ENCODE data around the gene GTF2A2. TPM values are rescaled to one million over a fixed set of nuclear protein-coding genes. Genes with fewer than 3 reads are reported as not detected.

The GTF2A2 gene
- total RNA-seq, 1 donor: 19.2 TPM

GRCh38 chr15:59680870-59681269, 23.6 kb upstream of the GTF2A2 start:
- Histone ChIP-seq H3K27ac (ENCODE audit: low read depth, low read length) (no peak overlapping the region), H3K79me2 (ENCODE audit: insufficient read depth, low read length) (peaks cover 65% of the 10 kb centered on the region), H3K36me3 (ENCODE audit: insufficient read depth, low read length) (peaks cover 62% of the 10 kb centered on the region), H3K27me3 (ENCODE audit: insufficient read depth, low read length) (no peaks in the 10 kb centered on the region), H3K4me2 (ENCODE audit: insufficient read depth, low read length) (no peak overlapping the region), H3K4me1 (ENCODE audit: insufficient read depth, low read length) (peaks cover 10% of the 10 kb centered on the region), H3K4me3 (ENCODE audit: insufficient read depth, low read length) (no peak overlapping the region), H2AFZ (ENCODE audit: low read length) (no peak overlapping the region), H4K20me1 (ENCODE audit: insufficient read depth, low read length) (peaks cover 39% of the 10 kb centered on the region), H3K9me3 (ENCODE audit: low read depth, low read length) (no peaks in the 10 kb centered on the region)
- no peak for DNase-seq (ENCODE audit: insufficient read length, low spot score, missing footprints)
- TF ChIP-seq CTCF (IDR thresholded peaks at IDR 0.05; ENCODE audit: extremely low read depth, low read depth, low read length): no peak

GRCh38 chr15:59680346-59680745, 23.0 kb upstream of the GTF2A2 start:
- Histone ChIP-seq H3K27ac (ENCODE audit: low read depth, low read length) (no peak overlapping the region), H3K27me3 (ENCODE audit: insufficient read depth, low read length) (no peaks in the 10 kb centered on the region), H2AFZ (ENCODE audit: low read length) (no peak overlapping the region), H3K36me3 (ENCODE audit: insufficient read depth, low read length) (peaks cover 65% of the 10 kb centered on the region), H3K4me2 (ENCODE audit: insufficient read depth, low read length) (no peak overlapping the region), H3K79me2 (ENCODE audit: insufficient read depth, low read length) (peaks cover 60% of the 10 kb centered on the region), H3K4me3 (ENCODE audit: insufficient read depth, low read length) (no peak overlapping the region), H4K20me1 (ENCODE audit: insufficient read depth, low read length) (peaks cover 33% of the 10 kb centered on the region), H3K9me3 (ENCODE audit: low read depth, low read length) (no peaks in the 10 kb centered on the region), H3K4me1 (ENCODE audit: insufficient read depth, low read length) (peaks cover 5% of the 10 kb centered on the region)
- no peak for DNase-seq (ENCODE audit: insufficient read length, low spot score, missing footprints)
- no peak for TF ChIP-seq CTCF (IDR thresholded peaks at IDR 0.05; ENCODE audit: extremely low read depth, low read depth, low read length)

- Histone ChIP-seq H3K27ac (ENCODE audit: low read depth, low read length) (no peak overlapping the region), H3K27me3 (ENCODE audit: insufficient read depth, low read length) (no peaks in the 10 kb centered on the region), H3K4me1 (ENCODE audit: insufficient read depth, low read length) (no peaks in the 10 kb centered on the region), H3K79me2 (ENCODE audit: insufficient read depth, low read length) (peaks cover 47% of the 10 kb centered on the region), H3K9me3 (ENCODE audit: low read depth, low read length) (no peaks in the 10 kb centered on the region), H3K36me3 (ENCODE audit: insufficient read depth, low read length) (peaks cover 72% of the 10 kb centered on the region), H2AFZ (ENCODE audit: low read length) (no peak overlapping the region), H4K20me1 (ENCODE audit: insufficient read depth, low read length) (peaks cover 17% of the 10 kb centered on the region), H3K4me2 (ENCODE audit: insufficient read depth, low read length) (no peak overlapping the region), H3K4me3 (ENCODE audit: insufficient read depth, low read length) (no peak overlapping the region)
- DNase-seq (ENCODE audit: insufficient read length, low spot score, missing footprints): no peak
- TF ChIP-seq CTCF (IDR thresholded peaks at IDR 0.05; ENCODE audit: extremely low read depth, low read depth, low read length): no peak
Measured at GRCh38 chr15:59678620-59679019, 21.3 kb upstream of the GTF2A2 start.

- Histone ChIP-seq H3K27me3 (ENCODE audit: insufficient read depth, low read length) (no peaks in the 10 kb centered on the region), H3K4me3 (ENCODE audit: insufficient read depth, low read length) (no peak overlapping the region), H4K20me1 (ENCODE audit: insufficient read depth, low read length) (peaks cover 15% of the 10 kb centered on the region), H2AFZ (ENCODE audit: low read length) (no peak overlapping the region), H3K4me1 (ENCODE audit: insufficient read depth, low read length) (no peaks in the 10 kb centered on the region), H3K4me2 (ENCODE audit: insufficient read depth, low read length) (no peak overlapping the region), H3K27ac (ENCODE audit: low read depth, low read length) (no peak overlapping the region), H3K9me3 (ENCODE audit: low read depth, low read length) (no peaks in the 10 kb centered on the region), H3K79me2 (ENCODE audit: insufficient read depth, low read length) (peaks cover 43% of the 10 kb centered on the region), H3K36me3 (ENCODE audit: insufficient read depth, low read length) (peaks cover 76% of the 10 kb centered on the region)
- DNase-seq (ENCODE audit: insufficient read length, low spot score, missing footprints): no peak
- TF ChIP-seq CTCF (IDR thresholded peaks at IDR 0.05; ENCODE audit: extremely low read depth, low read depth, low read length): no peak
Measured at GRCh38 chr15:59678172-59678571, 20.9 kb upstream of the GTF2A2 start.
